Measurements from ENCODE around the gene PRUNE2. TPM values are rescaled to one million over a fixed set of nuclear protein-coding genes. Genes with fewer than 3 reads are reported as not detected.
"Not testable (repeated sequence)": the region's sequence is repeated elsewhere in the genome, so short reads cannot be mapped to it uniquely, and the experiment has no call there.

Gene PRUNE2
- total RNA-seq, 1 donor from 2014 or later, result 6.7 TPM

DNA sequence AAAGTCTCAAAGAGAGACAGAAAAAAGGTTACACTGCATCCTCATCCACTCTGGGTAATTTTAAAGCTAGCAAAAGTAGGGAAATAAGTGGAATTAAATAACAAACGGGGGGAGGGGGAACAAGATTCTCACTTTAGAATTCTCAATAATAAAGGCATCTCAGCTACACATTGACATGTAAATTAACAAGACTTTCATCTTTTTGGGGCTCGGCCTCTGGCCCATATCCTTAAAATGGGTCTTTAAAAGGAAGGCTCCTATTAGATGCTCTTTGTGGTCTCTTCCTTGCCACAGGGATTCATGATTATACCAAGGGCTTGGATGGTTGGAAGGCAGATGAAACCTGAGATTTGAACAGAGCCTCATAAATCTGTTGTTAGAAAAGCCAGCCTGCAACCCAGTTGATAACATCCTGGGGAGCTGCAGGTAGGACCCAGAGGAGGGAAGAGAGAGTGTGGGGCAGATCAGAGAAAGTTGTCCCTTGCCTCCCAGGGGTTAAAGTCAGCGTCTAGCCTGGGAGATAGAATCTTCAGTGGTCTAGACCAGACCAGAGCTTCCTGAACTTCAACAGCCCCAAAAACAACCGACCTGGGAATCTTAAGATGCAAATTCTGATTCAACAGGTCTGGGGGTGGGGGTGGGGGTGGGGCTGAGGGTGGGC, 311.0 kb downstream of the PRUNE2 start:
- Mint-ChIP-seq H3K4me1 (ENCODE audit: unreplicated experiment) (peaks cover 5% of the 10 kb centered on the region), H3K4me3 (ENCODE audit: unreplicated experiment) (no peak overlapping the region), H3K27me3 (ENCODE audit: unreplicated experiment) (no peaks in the 10 kb centered on the region), H3K27ac (ENCODE audit: unreplicated experiment) (no peak overlapping the region), H3K9me3 (ENCODE audit: unreplicated experiment) (no peaks in the 10 kb centered on the region), H3K36me3 (ENCODE audit: low read depth, unreplicated experiment) (no peaks in the 10 kb centered on the region)
- DNase-seq (ENCODE audit: low spot score), result no peak
- TF ChIP-seq, protein P1, sequence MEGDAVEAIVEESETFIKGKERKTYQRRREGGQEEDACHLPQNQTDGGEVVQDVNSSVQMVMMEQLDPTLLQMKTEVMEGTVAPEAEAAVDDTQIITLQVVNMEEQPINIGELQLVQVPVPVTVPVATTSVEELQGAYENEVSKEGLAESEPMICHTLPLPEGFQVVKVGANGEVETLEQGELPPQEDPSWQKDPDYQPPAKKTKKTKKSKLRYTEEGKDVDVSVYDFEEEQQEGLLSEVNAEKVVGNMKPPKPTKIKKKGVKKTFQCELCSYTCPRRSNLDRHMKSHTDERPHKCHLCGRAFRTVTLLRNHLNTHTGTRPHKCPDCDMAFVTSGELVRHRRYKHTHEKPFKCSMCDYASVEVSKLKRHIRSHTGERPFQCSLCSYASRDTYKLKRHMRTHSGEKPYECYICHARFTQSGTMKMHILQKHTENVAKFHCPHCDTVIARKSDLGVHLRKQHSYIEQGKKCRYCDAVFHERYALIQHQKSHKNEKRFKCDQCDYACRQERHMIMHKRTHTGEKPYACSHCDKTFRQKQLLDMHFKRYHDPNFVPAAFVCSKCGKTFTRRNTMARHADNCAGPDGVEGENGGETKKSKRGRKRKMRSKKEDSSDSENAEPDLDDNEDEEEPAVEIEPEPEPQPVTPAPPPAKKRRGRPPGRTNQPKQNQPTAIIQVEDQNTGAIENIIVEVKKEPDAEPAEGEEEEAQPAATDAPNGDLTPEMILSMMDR (IDR thresholded peaks at IDR 0.05; ENCODE audit: unreplicated experiment), result no peak

DNA sequence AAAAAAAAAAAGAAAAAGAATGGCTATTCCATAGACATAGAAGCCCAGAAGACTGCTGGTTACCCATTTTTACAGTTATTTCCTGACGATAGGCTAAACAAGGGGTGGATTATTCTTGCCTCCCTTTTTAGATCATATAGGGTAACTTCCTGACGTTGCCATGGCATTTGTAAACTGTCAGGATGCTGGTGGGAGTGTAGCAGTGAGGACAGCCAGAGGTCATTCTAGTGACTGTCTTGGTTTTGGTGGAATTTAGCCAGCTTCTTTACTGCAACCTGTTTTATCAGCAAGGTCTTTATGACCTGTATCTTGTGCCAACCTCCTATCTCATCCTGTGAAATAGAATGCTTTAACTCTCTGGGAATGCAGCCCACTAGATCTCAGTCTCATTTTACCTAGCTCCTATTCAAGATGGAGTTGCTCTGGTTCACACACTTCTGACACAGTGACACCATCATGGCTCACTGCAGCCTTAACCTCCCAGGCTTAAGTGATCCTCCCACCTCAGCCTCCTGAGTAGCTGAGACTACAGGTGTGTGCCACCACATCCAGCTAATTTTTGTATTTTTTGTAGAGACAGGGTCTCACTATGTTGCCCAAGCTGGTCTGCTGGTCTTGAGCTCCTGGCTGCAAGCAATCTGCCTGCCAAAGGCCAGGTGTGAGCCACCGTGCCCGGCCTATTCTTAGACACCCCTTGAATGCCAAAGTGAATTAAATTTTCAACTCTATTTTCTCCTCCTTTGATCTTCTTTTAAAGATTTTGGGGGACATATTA, 311.8 kb downstream of the PRUNE2 start:
- not testable (repeated sequence) for H3K9me3 Mint-ChIP-seq (ENCODE audit: unreplicated experiment); DNase-seq (ENCODE audit: low spot score); H3K4me3 Mint-ChIP-seq (ENCODE audit: unreplicated experiment); H3K4me1 Mint-ChIP-seq (ENCODE audit: unreplicated experiment); H3K27ac Mint-ChIP-seq (ENCODE audit: unreplicated experiment); H3K27me3 Mint-ChIP-seq (ENCODE audit: unreplicated experiment); H3K36me3 Mint-ChIP-seq (ENCODE audit: low read depth, unreplicated experiment)

DNA sequence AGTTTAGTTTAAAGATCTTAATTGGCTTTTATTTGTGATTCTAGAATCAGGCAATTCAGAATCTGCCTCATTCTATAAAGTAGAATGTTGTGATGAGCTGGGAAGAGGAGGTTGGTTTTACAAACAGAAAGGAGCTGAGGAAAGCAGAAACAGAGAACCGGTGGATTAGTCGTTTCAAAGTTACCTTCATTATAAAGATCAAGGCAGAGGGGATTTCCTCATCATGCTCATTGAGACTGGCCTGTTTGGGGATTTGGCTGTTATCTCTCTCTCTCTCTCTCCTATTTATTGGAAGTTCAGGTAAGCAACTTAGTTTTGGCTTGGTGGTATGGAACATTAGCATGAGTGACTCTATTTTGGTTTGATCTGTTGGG, 313.0 kb downstream of the PRUNE2 start:
- no peak overlapping the region for H3K4me3 Mint-ChIP-seq (ENCODE audit: unreplicated experiment)
- no peak for DNase-seq (ENCODE audit: low spot score)
- no peak overlapping the region for H3K27ac Mint-ChIP-seq (ENCODE audit: unreplicated experiment)

DNA sequence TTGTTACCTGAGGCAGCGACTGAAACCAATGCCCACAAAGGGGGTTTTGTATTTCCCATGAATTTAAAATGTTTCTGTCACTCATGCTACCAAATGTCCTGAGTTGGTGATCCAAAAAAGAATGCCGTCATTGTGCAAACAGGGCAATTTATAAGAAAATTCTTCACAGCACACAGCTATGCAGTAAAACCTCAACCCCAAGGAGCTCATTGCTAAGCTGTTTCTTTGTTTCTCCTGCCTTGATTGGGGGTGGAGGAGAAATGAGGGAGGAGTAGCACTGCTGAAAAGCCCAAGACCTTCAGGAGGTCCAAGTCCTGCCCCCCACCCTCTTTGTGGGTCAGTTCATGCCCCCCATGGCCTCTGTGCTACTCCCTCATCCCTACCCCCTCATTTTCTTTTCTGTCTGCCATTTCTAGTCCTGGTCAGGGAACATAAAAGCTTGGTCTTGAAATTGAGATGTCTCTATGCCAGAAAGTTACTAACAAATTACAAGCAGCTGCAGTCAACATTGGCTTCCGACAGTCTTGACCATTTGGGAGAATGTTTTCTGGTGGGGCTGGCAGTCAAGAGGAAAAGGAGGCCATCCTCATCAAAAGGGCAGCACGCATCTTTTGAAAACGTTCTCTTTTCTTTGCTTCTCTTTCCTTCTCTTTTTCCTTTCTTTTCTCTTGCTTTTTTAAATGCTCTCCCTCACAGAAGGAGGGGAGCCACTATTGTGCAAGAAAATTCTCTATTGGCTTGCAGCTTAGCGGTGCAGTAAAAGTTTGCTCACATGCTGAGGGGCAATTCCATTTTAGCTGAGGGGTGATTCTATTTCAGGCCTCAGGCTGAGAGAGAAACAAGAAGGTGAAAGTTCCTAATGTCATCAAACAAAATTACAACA, 313.6 kb downstream of the PRUNE2 start:
- TF ChIP-seq, protein P1 (IDR thresholded peaks at IDR 0.05; ENCODE audit: unreplicated experiment), result no peak
- Mint-ChIP-seq H3K27ac (ENCODE audit: unreplicated experiment) (no peak overlapping the region), H3K4me1 (ENCODE audit: unreplicated experiment) (peaks cover 5% of the 10 kb centered on the region), H3K36me3 (ENCODE audit: low read depth, unreplicated experiment) (no peaks in the 10 kb centered on the region), H3K27me3 (ENCODE audit: unreplicated experiment) (no peaks in the 10 kb centered on the region), H3K9me3 (ENCODE audit: unreplicated experiment) (no peaks in the 10 kb centered on the region), H3K4me3 (ENCODE audit: unreplicated experiment) (no peak overlapping the region)
- DNase-seq (ENCODE audit: low spot score), result no peak

More for the DNA sequence above, 313.0 kb downstream of the PRUNE2 start:
- TF ChIP-seq, protein P1 (IDR thresholded peaks at IDR 0.05; ENCODE audit: unreplicated experiment), result no peak
- Mint-ChIP-seq H3K36me3 (ENCODE audit: low read depth, unreplicated experiment) (no peaks in the 10 kb centered on the region), H3K9me3 (ENCODE audit: unreplicated experiment) (no peaks in the 10 kb centered on the region), H3K27me3 (ENCODE audit: unreplicated experiment) (no peaks in the 10 kb centered on the region), H3K4me1 (ENCODE audit: unreplicated experiment) (peaks cover 5% of the 10 kb centered on the region)

DNA sequence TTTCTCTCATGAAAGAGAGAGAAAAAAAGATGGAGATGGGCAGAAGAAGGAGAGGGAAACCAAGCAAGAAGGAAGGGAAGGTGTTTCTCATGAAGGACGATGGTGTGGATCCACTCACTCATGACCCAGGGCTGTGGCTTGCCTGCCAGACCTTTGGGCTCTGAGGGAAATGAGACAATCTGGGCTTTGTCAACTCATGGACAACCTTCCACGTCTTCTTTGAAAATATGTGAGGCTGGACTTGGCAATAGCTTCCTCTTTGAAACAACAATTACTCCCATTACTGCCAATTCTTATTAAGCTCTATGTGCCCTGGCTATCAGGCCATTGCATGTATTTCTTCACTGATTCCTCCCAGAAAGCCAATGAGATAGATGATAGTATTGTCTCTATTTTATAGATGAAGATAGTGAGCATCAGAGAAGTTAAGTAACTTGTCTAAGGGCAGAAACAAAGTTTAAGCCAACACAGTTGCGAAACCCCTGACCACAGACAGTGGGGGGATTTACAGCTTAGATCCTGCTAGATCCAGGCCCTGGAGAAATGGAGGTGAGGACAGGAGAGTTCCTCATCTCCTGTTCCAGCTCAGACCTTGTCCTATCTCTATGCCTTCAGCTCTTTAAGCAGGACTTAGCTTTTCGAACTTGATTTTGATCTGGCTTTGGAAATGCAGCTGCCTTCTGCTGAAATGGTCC, 314.5 kb downstream of the PRUNE2 start:
- Mint-ChIP-seq H3K9me3 (ENCODE audit: unreplicated experiment) (no peaks in the 10 kb centered on the region), H3K4me1 (ENCODE audit: unreplicated experiment) (peaks cover 8% of the 10 kb centered on the region), H3K36me3 (ENCODE audit: low read depth, unreplicated experiment) (no peaks in the 10 kb centered on the region), H3K4me3 (ENCODE audit: unreplicated experiment) (no peak overlapping the region), H3K27ac (ENCODE audit: unreplicated experiment) (no peak overlapping the region), H3K27me3 (ENCODE audit: unreplicated experiment) (no peaks in the 10 kb centered on the region)
- no peak for DNase-seq (ENCODE audit: low spot score)
- TF ChIP-seq, protein P1 (IDR thresholded peaks at IDR 0.05; ENCODE audit: unreplicated experiment), result no peak
